HUDEP-2 (cell line): ENCODE measurements around the gene DUSP22.
"Not testable (repeated sequence)": the region's sequence is repeated elsewhere in the genome, so short reads cannot be mapped to it uniquely, and the experiment has no call there.

ENCODE experiments used
- DNase-seq, 76 experiments: peaks; one replicate each; lab custom pipeline; 2025; ENCODE audit not compliant: unreplicated experiment in 76 of 76; lab: John Stamatoyannopoulos, UW

The DUSP22 gene

GRCh38 chr6:322940-323729 is 30.8 kb downstream of the DUSP22 start:
- no peak for DNase-seq

GRCh38 chr6:323730-324088 is 31.4 kb downstream of the DUSP22 start:
- DNase-seq = no peak

- DNase-seq = no peak
Observed at GRCh38 chr6:324116-324728, 31.9 kb downstream of the DUSP22 start.

GRCh38 chr6:324729-325125 is 32.4 kb downstream of the DUSP22 start:
- DNase-seq = no peak

- not testable (repeated sequence) for DNase-seq
Observed at GRCh38 chr6:325161-325860, 33.0 kb downstream of the DUSP22 start.

GRCh38 chr6:326066-326465 is 33.8 kb downstream of the DUSP22 start:
- not testable (repeated sequence) for DNase-seq

GRCh38 chr6:326896-327537 is 34.7 kb downstream of the DUSP22 start:
- no peak for DNase-seq

- DNase-seq = no peak
Observed at GRCh38 chr6:327538-328116, 35.3 kb downstream of the DUSP22 start.

GRCh38 chr6:328136-328670 is 35.9 kb downstream of the DUSP22 start:
- no peak for DNase-seq

GRCh38 chr6:328924-329323 is 36.6 kb downstream of the DUSP22 start:
- DNase-seq = no peak

- DNase-seq = no peak
Observed at GRCh38 chr6:329888-330691, 37.8 kb downstream of the DUSP22 start.

- DNase-seq = no peak
Observed at GRCh38 chr6:330948-331347, 38.7 kb downstream of the DUSP22 start.

GRCh38 chr6:331622-332521 is 39.6 kb downstream of the DUSP22 start:
- no peak for DNase-seq

- DNase-seq = no peak
Observed at GRCh38 chr6:332671-333070, 40.4 kb downstream of the DUSP22 start.

- DNase-seq = no peak
Observed at GRCh38 chr6:333379-334002, 41.2 kb downstream of the DUSP22 start.

- DNase-seq = no peak
Observed at GRCh38 chr6:334536-335510, 42.5 kb downstream of the DUSP22 start.

- DNase-seq = no peak
Observed at GRCh38 chr6:335572-335971, 43.3 kb downstream of the DUSP22 start.
